AML-193 (cell line): ENCODE results near the gene JAK3.
"Not testable (repeated sequence)": the region's sequence is repeated elsewhere in the genome, so short reads cannot be mapped to it uniquely, and the experiment has no call there.

Experiments used
- DNase-seq, 2 experiments: peaks; one replicate each; lab custom pipeline; 2025; lab: John Stamatoyannopoulos, UW

The JAK3 gene

GRCh38 chr19:17847538-17848366, at the start of gene JAK3:
JAK3 (minus strand) TSS chr19:17847982; CDS start chr19:17844417, 3,565 bp downstream.
- DNase-seq: no peak

- no peak for DNase-seq
Measured at GRCh38 chr19:17893766-17894165, 46.0 kb upstream of the JAK3 start.

GRCh38 chr19:17889609-17890214, 41.9 kb upstream of the JAK3 start:
- peak; percentile 4 to 8 for DNase-seq

- DNase-seq: no peak
Measured at GRCh38 chr19:17888260-17888659, 40.5 kb upstream of the JAK3 start.

GRCh38 chr19:17887221-17887620, 39.4 kb upstream of the JAK3 start:
- not testable (repeated sequence) for DNase-seq

GRCh38 chr19:17886515-17886914, 38.7 kb upstream of the JAK3 start:
- no peak for DNase-seq

- no peak for DNase-seq
Measured at GRCh38 chr19:17883627-17884410, 36.0 kb upstream of the JAK3 start.

- no peak for DNase-seq
Measured at GRCh38 chr19:17881701-17882100, 33.9 kb upstream of the JAK3 start.

- no peak for DNase-seq
Measured at GRCh38 chr19:17879466-17879865, 31.7 kb upstream of the JAK3 start.

- DNase-seq: no peak
Measured at GRCh38 chr19:17877696-17878095, 29.9 kb upstream of the JAK3 start.

- no peak for DNase-seq
Measured at GRCh38 chr19:17874758-17875135, 27.0 kb upstream of the JAK3 start.

GRCh38 chr19:17873786-17874757, 26.3 kb upstream of the JAK3 start:
- no peak for DNase-seq

- no peak for DNase-seq
Measured at GRCh38 chr19:17872251-17873001, 24.6 kb upstream of the JAK3 start.

GRCh38 chr19:17871878-17872250, 24.1 kb upstream of the JAK3 start, which contains the start of gene SLC5A5:
SLC5A5 (plus strand) TSS chr19:17871945; CDS start chr19:17872320, 375 bp downstream.
- no peak for DNase-seq

- DNase-seq: no peak
Measured at GRCh38 chr19:17871032-17871877, 23.5 kb upstream of the JAK3 start.

- no peak for DNase-seq
Measured at GRCh38 chr19:17869114-17869608, 21.4 kb upstream of the JAK3 start.

GRCh38 chr19:17868669-17869068, 20.9 kb upstream of the JAK3 start:
- DNase-seq: no peak

GRCh38 chr19:17866964-17867486, 19.2 kb upstream of the JAK3 start:
- no peak for DNase-seq

GRCh38 chr19:17866312-17866963, 18.7 kb upstream of the JAK3 start:
- no peak for DNase-seq
